SU-DHL-6 (cell line): Measurements from ENCODE around the gene ATAD3C.

Source experiments
- CTCF ChIP-seq: fragments of 200-600 bp; sonication (generic); IDR thresholded peaks from one replicate; pipeline ENCODE4 v1.5.1; 2017; ENCODE audit warnings: antibody characterized with exemption, mild to moderate bottlenecking, low read length, moderate library complexity; ENCODE audit not compliant: insufficient read depth, poor library complexity, severe bottlenecking
- EZH2phosphoT487 ChIP-seq: fragments of 200-600 bp; sonication (generic), shearing (Covaris generic); conservative IDR thresholded peaks from 2 replicates; pipeline ENCODE4 v1.6.1; 2018; ENCODE audit warnings: mild to moderate bottlenecking, antibody characterized with exemption, low read length, moderate library complexity, mixed read lengths

- TF ChIP-seq CTCF (no peak), EZH2phosphoT487 (no peak)
Observed at GRCh38 chr1:1483714-1484113, 34.2 kb downstream of the ATAD3C start.
